GM19328 (cell line): Measurements from ENCODE around the gene MPC1.

Experiments used
- ATAC-seq: cut with Tn5 transposase; IDR thresholded peaks from one replicate; pipeline ENCODE4 v1.9.1; 2021; ENCODE audit warnings: mild to moderate bottlenecking, moderate library complexity; ENCODE audit not compliant: unreplicated experiment

The MPC1 gene

DNA sequence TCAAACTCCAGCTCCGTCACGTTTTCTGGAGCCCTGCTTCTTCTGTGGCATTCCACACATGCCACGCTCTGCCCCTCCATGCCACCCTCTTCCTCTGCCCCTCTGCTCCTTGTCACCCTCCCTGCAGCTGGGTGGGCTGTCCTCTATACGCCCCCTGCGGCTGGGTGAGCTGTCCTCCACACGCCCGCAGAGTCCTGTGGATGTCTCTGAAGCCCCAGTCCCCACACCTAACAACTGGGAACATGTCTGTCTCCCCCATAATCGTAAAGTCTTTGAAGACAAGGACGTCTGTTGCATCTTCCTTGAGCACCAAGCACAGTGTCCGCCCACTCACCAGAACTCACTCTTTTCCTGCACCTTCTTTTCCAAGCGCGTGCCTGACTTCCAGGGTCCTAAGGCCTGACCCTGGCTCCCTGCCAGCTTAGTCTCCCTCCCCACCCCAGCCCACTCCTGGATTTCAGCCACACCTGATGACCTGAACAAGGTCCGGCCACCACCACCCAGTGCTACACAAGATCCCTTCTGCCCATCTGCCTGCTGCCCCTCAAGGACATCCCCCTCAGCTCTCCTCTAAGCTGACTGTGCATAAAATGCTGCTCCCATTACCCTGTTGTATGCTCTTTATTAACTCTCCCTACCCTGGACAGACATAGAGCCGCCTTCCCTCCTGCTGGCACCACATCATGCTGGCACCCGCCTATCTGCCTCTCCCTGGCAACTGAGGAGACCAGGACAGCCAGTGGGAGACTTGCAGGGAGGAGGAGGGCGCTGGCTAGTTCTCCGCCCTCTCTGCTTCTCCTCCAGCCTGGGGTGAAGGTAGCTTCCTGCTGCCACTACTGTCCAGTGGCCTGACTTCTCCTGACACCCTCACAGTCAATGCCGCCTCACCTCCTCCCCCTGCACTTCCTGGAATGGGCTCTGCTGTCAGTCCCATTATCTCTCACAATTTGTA lies 63.8 kb downstream of the MPC1 start:
- ATAC-seq: no peak

DNA sequence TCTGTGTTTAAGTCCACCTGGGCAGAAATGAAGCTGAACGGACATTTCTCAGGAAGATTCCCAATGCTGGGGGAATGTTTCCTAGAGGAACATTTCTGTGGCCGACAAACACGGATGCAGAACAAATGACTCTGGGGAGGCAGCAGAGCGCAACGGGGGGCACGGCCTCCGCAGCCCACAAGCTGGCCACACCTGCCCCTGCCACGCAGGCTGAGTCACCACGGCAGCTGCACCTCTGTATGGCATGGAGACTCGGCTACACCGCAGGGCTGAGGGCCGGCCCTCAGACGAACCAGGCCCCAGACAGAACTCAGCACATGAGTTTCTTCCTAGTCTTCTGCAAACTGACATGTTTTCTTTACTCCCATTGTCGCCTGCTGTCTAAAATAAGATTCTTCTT lies 64.5 kb downstream of the MPC1 start:
- no peak for ATAC-seq

- no peak for ATAC-seq
These were observed 65.2 kb downstream of the MPC1 start for GRCh38 chr6:166317261-166318212.

GRCh38 chr6:166315436-166315835 lies 67.3 kb downstream of the MPC1 start:
- no peak for ATAC-seq
